HG03354 (cell line): ENCODE results near the gene GRIP1.
"Not testable (repeated sequence)": the region's sequence is repeated elsewhere in the genome, so short reads cannot be mapped to it uniquely, and the experiment has no call there.

Experiments used
- ATAC-seq: cut with Tn5 transposase; IDR thresholded peaks from one replicate; pipeline ENCODE4 v1.9.1; 2021; ENCODE audit warnings: mild to moderate bottlenecking; ENCODE audit not compliant: unreplicated experiment, poor library complexity, severe bottlenecking

Gene GRIP1

GRCh38 chr12:66548338-66549049 is 130.4 kb downstream of the GRIP1 start:
- ATAC-seq = no peak

DNA sequence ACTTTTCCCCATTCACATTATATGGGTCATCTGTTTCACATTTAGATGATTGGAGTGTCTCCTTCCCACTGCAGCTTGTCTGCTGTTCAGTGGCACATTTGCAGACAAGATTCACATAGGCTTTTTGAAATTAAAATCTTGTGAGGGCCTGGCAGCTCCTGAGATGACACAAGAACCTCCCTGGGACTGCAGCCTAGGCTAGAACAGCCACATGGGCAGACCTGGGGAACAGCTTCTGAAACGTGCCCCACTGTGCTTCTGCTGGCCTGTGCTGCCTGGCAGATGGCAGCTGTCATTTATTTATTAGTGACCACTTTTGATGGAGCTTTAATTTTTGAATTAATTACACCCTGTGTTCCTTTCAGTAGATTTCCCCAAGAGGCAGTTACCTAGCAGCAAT is 137.4 kb downstream of the GRIP1 start:
- ATAC-seq = no peak

DNA sequence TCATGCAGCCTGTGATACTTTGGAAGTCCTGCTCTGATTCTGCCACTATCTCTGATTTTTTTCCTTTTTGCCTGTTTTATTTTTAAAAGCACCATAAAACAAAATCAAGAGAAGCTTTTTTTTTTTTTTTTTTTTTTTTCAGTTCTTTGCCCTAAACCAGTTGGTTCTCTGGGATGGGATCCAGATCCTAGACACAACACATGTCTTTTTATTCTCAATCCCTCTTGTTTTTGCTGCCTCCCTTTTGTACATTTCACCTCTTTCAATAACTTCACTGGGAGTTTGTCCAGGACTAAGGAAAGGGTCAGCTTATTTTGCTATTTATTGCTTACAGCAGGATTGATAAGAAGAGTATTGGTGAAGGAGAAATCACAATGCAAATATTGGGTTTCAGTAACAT is 139.4 kb downstream of the GRIP1 start:
- ATAC-seq = no peak

DNA sequence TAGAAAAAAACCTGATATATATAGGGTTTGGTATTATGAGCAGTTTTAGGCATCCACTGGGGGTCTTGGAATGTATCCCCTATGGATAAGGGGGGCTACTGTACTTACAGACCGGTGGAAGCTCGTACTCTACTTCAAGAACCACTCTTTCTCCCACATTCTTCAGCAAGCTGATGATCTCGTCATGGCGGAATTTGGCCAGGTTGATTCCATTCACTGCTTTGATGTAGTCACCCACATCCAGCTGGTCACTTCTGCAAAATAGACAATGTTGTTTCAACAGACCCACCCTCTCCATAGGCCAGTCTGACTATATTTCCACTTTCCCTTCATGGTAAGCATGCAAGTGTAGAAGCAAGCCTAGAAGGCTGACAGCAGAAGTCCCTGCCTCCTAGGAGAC is 139.9 kb downstream of the GRIP1 start:
- no peak for ATAC-seq

DNA sequence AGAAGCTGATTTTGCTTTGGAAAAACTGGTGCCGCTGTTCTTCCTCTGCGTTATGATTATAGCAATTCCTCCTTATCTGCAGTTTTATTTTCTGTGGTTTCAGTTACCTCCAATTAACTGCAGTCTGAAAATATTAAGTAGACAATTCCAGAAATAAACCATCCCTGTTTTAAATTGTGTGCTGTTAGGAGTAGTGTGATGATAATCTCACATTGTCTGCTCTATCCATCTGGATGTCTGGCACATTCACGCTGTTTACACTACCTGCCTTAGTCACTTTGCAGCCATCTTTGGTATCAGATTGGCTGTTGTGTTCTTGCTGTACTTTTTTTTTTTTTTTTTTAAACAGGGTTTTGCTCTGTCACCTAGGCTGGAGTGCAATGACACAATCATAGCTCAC is 141.0 kb downstream of the GRIP1 start:
- no peak for ATAC-seq

DNA sequence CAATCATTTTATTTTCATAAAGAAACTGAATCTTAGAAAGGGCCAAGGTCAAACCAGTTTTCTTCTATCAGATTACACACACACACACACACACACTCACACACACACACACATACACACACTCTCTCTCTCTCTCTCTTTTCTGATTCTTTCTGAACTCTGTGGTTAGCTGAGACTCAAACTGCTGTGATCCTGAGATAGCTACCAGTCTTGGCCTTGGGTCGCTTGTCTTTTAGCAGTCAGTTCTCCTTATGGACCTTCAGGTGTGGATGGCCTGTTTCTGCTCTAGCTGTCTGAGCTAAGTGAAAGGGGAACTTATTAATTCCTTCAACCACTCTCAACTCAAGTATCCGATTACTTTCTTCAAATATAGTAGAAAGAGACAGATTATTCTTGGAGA is 145.1 kb downstream of the GRIP1 start:
- no peak for ATAC-seq

GRCh38 chr12:66531766-66532165 is 147.1 kb downstream of the GRIP1 start:
- no peak for ATAC-seq

DNA sequence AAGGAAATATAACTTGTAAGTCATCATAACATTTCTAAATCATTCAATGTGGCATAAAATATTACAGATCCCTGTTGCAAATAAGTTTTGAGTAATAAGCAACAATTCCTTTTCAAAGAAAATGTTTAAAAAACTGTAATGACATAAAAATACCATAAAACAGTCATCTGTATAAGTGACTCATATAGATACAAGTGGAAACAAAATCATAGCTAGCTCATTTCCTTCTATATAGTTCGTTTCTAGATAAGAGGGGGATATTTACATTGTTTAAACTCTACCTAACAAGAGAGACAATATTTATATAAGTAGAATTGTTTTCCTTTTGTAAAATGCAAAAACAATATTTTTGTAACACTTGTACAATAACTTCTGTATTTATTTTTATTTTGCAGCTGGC is 148.9 kb downstream of the GRIP1 start:
- ATAC-seq = no peak

DNA sequence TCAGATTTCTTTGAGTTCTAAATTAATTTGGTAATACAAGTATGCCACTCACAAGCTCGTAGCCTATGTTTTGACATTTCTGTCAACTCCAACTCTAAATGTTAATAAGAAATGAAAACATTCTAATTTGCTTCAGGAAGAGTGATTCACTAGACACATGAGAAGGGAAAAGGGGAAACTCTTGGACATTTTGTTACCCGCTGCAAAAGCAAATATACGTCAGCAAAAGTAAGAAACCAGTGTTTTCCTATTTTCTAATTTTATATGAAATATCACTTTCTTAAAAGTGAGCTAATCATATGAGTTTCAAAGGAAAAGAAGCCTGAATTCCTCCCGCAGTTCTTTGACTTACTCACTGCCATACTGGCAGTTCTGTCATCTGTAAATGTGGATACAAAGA is 162.3 kb downstream of the GRIP1 start:
- ATAC-seq = no peak

GRCh38 chr12:66516133-66516532 is 162.7 kb downstream of the GRIP1 start:
- ATAC-seq = no peak

DNA sequence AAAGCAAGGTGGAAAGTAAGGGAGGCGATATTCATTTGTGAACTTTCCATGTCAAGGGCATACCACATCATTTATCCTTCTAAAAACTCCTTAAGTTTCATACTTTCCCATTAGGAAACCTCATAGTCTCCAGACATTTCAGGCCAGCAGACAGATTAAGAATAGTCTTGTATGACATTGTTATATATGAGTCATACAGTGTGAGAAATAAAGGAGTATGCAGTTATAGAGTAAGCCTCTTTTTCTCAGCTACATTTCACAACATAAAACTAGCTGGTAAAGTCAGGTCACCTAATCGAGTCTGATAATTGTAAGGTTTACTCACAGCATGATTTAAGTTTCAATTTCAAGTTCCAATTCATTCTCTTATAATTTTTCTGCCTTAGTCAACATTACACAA is 164.3 kb downstream of the GRIP1 start:
- ATAC-seq = no peak

- ATAC-seq = no peak
Observed at GRCh38 chr12:66508025-66508424, 170.9 kb downstream of the GRIP1 start.

DNA sequence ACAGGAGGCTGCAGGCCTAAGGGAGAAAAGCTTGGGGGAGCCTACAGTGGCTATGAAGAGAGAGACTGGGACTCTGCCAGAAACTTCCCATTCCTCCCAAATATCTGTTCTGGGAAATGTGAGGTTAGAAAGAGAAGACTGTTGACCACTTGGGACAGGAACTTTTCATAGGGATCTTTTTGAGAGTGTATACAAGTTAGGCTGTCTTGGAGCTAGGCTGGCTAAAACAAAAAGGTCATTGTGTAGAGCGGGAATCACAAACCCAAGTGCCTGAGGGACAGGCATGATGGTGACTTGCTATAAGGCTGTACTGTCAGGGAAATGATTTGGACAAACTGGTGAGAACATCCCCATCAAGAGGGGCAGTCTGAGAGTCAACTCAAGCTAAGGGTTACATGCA is 175.1 kb downstream of the GRIP1 start:
- no peak for ATAC-seq

GRCh38 chr12:66502911-66503310 is 176.0 kb downstream of the GRIP1 start:
- no peak for ATAC-seq

DNA sequence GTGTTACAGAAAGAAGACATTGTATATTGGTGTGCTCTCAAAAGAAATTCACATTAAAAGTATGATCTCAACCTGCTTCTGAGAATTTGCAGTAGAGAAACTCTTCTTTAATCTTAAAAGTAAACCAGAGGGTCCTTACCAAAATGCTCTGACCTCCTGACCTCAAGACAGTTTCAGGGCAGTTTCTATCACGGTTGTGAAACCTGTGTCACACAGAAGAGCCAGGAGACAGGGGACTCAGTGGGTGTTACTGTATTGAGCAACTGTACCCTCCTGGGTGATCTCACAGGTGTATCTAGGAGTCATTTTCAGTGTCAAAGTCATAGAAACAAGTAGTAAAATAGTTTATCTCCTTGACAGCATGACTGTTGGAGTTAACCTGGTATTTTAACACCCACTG is 178.0 kb downstream of the GRIP1 start:
- ATAC-seq = peak; percentile 96

DNA sequence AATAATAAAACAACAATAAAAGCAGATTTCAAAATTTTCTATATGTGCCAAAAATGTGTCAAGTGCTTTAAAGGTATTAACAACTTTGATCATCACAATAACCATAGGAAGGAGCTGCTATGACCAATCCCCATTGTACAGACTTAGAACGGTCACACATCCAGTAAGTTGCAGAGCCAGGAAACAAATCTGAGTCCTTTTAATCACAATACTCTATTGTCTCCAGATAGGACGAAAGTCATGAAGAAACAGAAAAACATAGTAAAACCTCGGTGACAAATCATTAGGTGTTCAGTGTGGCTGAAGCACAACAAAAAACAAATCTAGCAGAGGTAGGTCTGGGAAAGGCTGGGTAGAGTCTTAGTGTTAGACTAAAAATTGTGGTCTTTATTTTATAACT is 178.8 kb downstream of the GRIP1 start:
- no peak for ATAC-seq

DNA sequence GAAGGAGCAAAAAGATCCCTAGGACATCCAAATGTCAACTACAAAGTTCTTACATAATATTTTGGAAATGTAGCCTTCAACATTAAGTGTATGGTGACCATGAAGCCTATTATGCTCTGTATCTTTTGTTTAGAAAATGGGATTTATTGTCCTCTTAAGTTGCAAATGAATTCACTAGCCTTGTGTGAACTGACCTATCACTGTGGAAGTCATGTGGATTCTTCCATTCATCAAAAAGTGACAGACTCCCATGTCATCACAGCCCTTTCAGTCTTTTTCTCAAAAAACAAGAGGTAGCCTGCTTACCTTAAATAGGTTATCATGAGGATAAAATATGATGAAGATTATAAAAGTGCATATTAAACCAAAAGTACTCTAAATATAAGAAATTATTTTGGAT is 179.9 kb downstream of the GRIP1 start:
- no peak for ATAC-seq

DNA sequence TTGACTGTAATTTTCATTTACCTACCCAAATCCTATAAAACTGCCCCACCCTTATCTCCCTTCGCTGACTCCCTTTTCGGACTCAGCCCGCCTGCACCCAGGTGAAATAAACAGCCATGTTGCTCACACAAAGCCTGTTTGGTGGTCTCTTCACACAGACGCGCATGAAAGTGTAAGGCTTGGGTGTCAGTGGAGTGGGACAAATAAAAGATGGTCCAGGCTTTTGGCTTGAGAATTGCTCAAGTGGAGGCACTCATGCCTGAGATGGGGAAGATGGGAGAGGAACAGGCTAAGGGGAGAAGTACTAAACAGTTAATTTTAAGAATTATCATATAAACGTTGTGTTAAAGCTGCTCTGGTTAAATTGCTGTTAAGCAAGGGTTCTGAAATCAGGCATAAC is 180.8 kb downstream of the GRIP1 start:
- not testable (repeated sequence) for ATAC-seq

DNA sequence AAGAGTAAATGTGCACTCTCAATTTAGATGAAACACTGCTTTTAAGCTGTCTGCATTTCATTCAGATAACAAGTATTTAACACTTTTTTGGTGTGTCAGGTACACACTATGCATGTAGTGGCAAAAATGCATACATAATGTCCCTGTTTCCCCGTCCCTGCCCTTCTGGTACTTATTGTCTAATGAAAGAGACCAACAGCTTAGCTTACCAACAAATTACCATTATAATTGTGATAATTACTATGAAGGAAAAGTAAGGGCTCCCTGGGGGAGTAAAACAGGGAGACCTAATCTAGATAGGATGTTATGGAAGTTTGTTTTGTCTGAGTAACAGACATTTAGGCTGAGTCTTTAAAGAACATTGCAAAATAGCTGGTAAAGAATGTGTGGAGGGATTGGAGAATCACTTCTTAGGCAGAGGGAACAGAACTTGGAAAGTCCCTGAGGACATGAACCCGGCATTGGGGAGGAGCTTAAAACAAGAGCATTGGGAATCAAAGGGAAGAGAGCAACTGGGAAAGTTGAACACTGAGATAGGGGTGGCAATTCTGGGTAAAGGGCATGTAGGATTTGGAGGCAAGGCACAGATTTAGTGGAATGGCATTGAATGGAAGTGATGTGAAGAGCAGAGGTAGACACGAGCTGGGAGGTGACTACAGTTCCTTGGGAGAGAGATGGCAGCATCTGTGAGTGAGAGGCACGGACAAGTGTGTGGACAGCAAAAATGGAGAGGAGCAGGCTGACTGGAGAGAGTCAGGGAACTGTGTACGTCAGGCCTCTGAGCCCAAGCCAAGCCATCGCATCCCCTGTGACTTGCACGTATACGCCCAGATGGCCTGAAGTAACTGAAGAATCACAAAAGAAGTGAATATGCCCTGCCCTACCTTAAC is 181.6 kb downstream of the GRIP1 start:
- ATAC-seq = no peak

- ATAC-seq = no peak
Observed at GRCh38 chr12:66496595-66496994, 182.3 kb downstream of the GRIP1 start.

DNA sequence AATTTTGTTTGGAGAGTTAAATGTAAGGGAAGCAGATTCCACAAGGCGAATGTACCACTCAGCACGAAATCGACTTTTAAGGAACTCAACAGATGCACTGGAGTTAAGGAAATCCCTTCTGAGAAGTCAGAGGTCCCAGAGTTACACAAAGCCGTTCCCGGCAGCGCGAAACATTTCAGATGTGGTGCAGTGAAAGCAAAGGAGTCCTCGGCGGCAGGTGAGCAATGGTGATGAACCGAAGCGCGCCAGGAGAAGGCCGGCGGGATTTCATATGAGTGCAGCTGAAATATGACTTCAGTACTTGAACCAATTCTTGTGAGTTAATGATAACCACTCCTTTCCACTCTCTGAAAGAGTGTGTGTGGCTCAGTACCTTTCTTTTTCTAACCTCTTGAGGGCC is 183.2 kb downstream of the GRIP1 start:
- ATAC-seq = no peak
